DND-41 (cell line): ENCODE measurements around the gene ILF3.

Experiments
- ATAC-seq: fragments of 200-7000 bp; cut with Tn5 transposase; 3 replicates; pipeline ENCODE4 v1.9.1; 2021; ENCODE audit warnings: low read depth; ENCODE audit not compliant: insufficient read depth
- DNase-seq: peaks from one replicate; pipeline ENCODE4 v3.0.0-alpha.2; 2020
- H2AFZ ChIP-seq: 2 replicates; pipeline ENCODE4 v1.6.0; 2012; ENCODE audit warnings: low read depth, low read length
- H3K27ac ChIP-seq: 2 replicates; pipeline ENCODE4 v1.5.1; 2012; ENCODE audit warnings: low read length, inconsistent platforms
- H3K27me3 ChIP-seq: fragments of 200-600 bp; sonication (generic); 2 replicates; pipeline ENCODE4 v1.6.0; 2012; ENCODE audit warnings: low read length, mild to moderate bottlenecking, inconsistent platforms; ENCODE audit not compliant: insufficient read depth, poor library complexity
- H3K36me3 ChIP-seq: 2 replicates; pipeline ENCODE4 v1.5.1; 2012; ENCODE audit warnings: low read length, inconsistent platforms; ENCODE audit not compliant: insufficient read depth
- H3K4me1 ChIP-seq: 2 replicates; pipeline ENCODE4 v1.5.1; 2012; ENCODE audit warnings: mild to moderate bottlenecking, low read length; ENCODE audit not compliant: insufficient read depth
- H3K4me2 ChIP-seq: 2 replicates; pipeline ENCODE4 v1.6.0; 2012; ENCODE audit warnings: mild to moderate bottlenecking, moderate library complexity, low read length, inconsistent platforms; ENCODE audit not compliant: insufficient read depth
- H3K4me3 ChIP-seq, 2 experiments: fragments of 200-600 bp in 1 of 2; shearing (Covaris generic) in 1 of 2; 2 replicates each; pipeline ENCODE4 v1.5.1; 2012 to 2016; ENCODE audit warnings: inconsistent platforms in 2 of 2, low read length in 2 of 2, mild to moderate bottlenecking in 2 of 2, low read depth in 1 of 2, moderate library complexity in 1 of 2
- H3K79me2 ChIP-seq: 2 replicates; pipeline ENCODE4 v1.6.0; 2012; ENCODE audit warnings: low read length, inconsistent platforms; ENCODE audit not compliant: insufficient read depth
- H3K9ac ChIP-seq: 2 replicates; pipeline ENCODE4 v1.6.0; 2012; ENCODE audit warnings: low read depth, mild to moderate bottlenecking, inconsistent platforms, low read length, moderate library complexity
- H3K9me3 ChIP-seq: 2 replicates; pipeline ENCODE4 v1.5.1; 2012; ENCODE audit warnings: low read length, moderate library complexity, mild to moderate bottlenecking, inconsistent platforms; ENCODE audit not compliant: insufficient read depth, severe bottlenecking
- H4K20me1 ChIP-seq: 2 replicates; pipeline ENCODE4 v1.6.0; 2012; ENCODE audit warnings: low read length; ENCODE audit not compliant: insufficient read depth
- EZH2 ChIP-seq: IDR thresholded peaks from 3 replicates; pipeline ENCODE4 v1.6.1; 2012; ENCODE audit warnings: borderline replicate concordance, low read depth, mild to moderate bottlenecking, moderate library complexity, low read length, inconsistent platforms; ENCODE audit not compliant: severe bottlenecking
- TF ChIP-seq, protein P1 (sequence below): IDR thresholded peaks from 2 replicates; pipeline ENCODE4 v1.5.1; 2012; ENCODE audit warnings: borderline replicate concordance, low read length, moderate library complexity, mild to moderate bottlenecking; ENCODE audit not compliant: poor library complexity, severe bottlenecking; ENCODE audit errors: extremely low read depth

The ILF3 gene

DNA sequence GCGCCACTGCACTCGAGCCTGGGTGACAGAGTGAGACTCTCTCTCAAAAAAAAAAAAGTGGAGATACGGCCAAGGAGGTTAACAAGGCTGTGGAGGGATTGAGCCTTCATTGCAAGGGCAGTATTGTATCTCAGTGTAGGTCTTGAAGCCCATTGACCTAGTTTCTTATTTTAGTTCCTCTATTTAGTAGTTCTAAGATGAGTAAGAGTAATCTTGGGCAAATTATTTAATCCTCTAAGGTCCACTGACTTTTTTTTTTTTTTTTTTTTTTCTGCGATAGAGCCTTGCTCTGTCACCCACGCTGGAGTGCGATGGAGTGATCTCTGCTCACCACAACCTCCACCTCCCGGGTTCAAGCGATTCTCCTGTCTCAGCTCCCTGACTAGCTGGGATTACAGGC, 14.3 kb upstream of the ILF3 start:
- ATAC-seq (no peak), DNase-seq (no peak)
- Histone ChIP-seq H2AFZ (no peak overlapping the region), H3K4me1 (no peaks in the 10 kb centered on the region), H3K79me2 (no peaks in the 10 kb centered on the region), H3K9me3 (no peaks in the 10 kb centered on the region), H4K20me1 (peaks cover under 1% of the 10 kb centered on the region; the same call in 1 of the 2 replicates), H3K4me3 (no peak overlapping the region), H3K27me3 (no peaks in the 10 kb centered on the region), H3K36me3 (peaks cover 62% of the 10 kb centered on the region), H3K9ac (no peak overlapping the region), H3K27ac (no peak overlapping the region), H3K4me2 (no peak overlapping the region)
- TF ChIP-seq EZH2 = no peak
- TF ChIP-seq, protein P1, sequence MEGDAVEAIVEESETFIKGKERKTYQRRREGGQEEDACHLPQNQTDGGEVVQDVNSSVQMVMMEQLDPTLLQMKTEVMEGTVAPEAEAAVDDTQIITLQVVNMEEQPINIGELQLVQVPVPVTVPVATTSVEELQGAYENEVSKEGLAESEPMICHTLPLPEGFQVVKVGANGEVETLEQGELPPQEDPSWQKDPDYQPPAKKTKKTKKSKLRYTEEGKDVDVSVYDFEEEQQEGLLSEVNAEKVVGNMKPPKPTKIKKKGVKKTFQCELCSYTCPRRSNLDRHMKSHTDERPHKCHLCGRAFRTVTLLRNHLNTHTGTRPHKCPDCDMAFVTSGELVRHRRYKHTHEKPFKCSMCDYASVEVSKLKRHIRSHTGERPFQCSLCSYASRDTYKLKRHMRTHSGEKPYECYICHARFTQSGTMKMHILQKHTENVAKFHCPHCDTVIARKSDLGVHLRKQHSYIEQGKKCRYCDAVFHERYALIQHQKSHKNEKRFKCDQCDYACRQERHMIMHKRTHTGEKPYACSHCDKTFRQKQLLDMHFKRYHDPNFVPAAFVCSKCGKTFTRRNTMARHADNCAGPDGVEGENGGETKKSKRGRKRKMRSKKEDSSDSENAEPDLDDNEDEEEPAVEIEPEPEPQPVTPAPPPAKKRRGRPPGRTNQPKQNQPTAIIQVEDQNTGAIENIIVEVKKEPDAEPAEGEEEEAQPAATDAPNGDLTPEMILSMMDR = no peak

DNA sequence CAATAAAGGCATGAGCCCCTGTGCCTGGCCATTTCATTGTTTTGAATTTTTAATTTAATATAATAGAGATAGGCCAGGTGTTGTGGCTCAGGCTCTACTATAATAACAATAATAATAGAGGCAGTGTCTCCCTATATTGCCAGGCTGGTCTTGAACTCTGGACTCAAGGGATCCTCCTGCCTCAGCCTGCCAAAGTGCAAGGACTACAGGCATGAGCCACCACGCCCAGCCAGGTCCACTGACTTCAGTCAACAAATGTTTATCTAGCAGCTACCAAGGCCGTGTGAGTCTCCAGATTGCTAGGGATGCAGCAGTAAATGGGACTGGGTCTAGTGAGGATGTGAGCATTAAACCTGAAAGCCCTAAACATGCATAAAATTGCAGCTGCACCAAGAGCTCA, 13.8 kb upstream of the ILF3 start:
- H3K9me3 ChIP-seq = no peaks in the 10 kb centered on the region
- no peak overlapping the region for H3K27ac ChIP-seq
- no peak for ATAC-seq
- H3K79me2 ChIP-seq = no peaks in the 10 kb centered on the region
- no peak overlapping the region for H2AFZ ChIP-seq
- no peak overlapping the region for H3K4me3 ChIP-seq
- H3K4me1 ChIP-seq = no peaks in the 10 kb centered on the region
- peaks cover 57% of the 10 kb centered on the region for H3K36me3 ChIP-seq
- TF ChIP-seq, protein P1 = no peak
- TF ChIP-seq EZH2 = no peak
- H3K27me3 ChIP-seq = no peaks in the 10 kb centered on the region
- no peak overlapping the region for H3K4me2 ChIP-seq
- no peak for DNase-seq
- no peak overlapping the region for H3K9ac ChIP-seq
- no peaks in the 10 kb centered on the region; the same call in 1 of the 2 replicates for H4K20me1 ChIP-seq

DNA sequence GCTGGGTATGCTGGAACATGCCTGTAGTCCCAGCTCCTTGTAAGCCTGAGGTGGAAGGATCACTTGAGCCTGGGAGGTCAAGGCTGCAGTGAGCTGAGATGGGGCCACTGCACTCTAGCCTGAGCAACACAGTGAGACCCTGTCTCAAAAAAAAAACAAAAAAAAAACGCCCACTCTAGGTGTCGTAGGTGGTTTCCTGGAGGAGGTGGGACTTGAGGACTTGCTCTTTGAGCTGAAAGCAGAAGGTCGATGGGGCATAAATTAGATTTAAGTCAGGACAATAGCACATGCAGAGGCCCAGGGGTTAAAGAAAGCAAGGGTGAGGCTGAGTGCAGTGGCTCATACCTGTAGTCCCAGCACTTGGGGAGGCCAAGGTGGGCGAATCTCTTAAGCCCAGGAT, 12.9 kb upstream of the ILF3 start:
- Histone ChIP-seq H3K79me2 (no peaks in the 10 kb centered on the region), H3K9me3 (no peaks in the 10 kb centered on the region), H3K4me2 (no peak overlapping the region), H3K36me3 (peaks cover 51% of the 10 kb centered on the region), H4K20me1 (no peaks in the 10 kb centered on the region; the same call in 1 of the 2 replicates), H3K4me1 (no peaks in the 10 kb centered on the region), H3K9ac (no peak overlapping the region), H2AFZ (no peak overlapping the region), H3K27ac (no peak overlapping the region), H3K27me3 (no peaks in the 10 kb centered on the region), H3K4me3 (no peak overlapping the region)
- ATAC-seq = no peak
- TF ChIP-seq EZH2 = no peak
- TF ChIP-seq, protein P1 = no peak
- no peak for DNase-seq

DNA sequence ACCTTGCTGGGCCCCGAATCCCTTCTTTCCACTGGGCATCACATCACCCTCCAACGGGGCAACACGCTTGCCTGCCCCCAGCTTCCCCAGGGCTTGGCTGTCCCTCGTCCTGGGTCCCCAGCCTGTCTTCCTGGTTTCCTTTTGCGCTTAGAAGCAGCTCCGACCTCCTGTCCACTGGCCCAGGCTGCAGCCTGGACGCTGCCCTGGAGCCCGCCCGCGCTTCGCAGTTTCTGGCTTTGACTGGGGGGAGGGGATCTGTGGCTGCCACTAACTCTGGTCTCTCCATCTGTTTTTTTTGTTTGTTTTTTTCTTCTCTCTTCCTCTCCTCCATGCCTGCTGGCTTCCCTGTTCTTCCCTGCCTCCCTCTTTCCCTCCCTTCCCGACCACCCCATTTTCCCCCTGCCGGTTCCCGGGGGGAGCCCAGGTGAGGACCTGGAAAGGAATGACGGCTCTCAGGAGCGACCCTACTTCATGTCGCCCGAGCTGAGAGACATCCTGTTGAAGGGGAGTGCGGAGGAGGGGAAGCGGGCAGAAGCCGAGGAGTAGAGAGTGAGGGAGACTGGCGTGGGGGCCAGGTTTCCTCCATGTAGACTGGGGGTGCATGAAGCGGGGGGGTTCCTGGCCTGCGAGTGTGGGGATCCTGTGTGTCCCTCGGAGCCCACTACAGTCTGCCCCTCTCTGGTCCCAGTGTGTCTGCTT, 11.5 kb upstream of the ILF3 start:
- H2AFZ ChIP-seq = no peak overlapping the region
- H3K9me3 ChIP-seq = no peaks in the 10 kb centered on the region
- H3K79me2 ChIP-seq = no peaks in the 10 kb centered on the region
- H3K27me3 ChIP-seq = no peaks in the 10 kb centered on the region
- peaks cover 37% of the 10 kb centered on the region for H3K36me3 ChIP-seq
- H3K4me1 ChIP-seq = no peaks in the 10 kb centered on the region
- no peak overlapping the region for H3K4me2 ChIP-seq
- TF ChIP-seq, protein P1 = no peak
- TF ChIP-seq EZH2 = no peak
- no peak for DNase-seq
- no peak overlapping the region for H3K4me3 ChIP-seq
- ATAC-seq = no peak
- H3K9ac ChIP-seq = no peak overlapping the region
- no peak overlapping the region for H3K27ac ChIP-seq
- H4K20me1 ChIP-seq = no peaks in the 10 kb centered on the region
